Epithelial cell of esophagus (primary cell): Measurements from ENCODE around the gene PPID.

Source experiments
- DNase-seq: peaks from one replicate; pipeline ENCODE4 v3.0.0; 2010; ENCODE audit warnings: low read depth
- H3K4me3 ChIP-seq: 2 replicates; pipeline ENCODE4 v1.5.1; 2011; ENCODE audit warnings: mild to moderate bottlenecking, low read length, control low read depth
- TF ChIP-seq, protein P1 (sequence below): IDR thresholded peaks from 2 replicates; pipeline ENCODE4 v1.5.1; 2011; ENCODE audit warnings: low read depth, mild to moderate bottlenecking, low read length, control low read depth, inconsistent platforms; ENCODE audit not compliant: insufficient read depth; ENCODE audit errors: missing control alignments

PPID gene

DNA sequence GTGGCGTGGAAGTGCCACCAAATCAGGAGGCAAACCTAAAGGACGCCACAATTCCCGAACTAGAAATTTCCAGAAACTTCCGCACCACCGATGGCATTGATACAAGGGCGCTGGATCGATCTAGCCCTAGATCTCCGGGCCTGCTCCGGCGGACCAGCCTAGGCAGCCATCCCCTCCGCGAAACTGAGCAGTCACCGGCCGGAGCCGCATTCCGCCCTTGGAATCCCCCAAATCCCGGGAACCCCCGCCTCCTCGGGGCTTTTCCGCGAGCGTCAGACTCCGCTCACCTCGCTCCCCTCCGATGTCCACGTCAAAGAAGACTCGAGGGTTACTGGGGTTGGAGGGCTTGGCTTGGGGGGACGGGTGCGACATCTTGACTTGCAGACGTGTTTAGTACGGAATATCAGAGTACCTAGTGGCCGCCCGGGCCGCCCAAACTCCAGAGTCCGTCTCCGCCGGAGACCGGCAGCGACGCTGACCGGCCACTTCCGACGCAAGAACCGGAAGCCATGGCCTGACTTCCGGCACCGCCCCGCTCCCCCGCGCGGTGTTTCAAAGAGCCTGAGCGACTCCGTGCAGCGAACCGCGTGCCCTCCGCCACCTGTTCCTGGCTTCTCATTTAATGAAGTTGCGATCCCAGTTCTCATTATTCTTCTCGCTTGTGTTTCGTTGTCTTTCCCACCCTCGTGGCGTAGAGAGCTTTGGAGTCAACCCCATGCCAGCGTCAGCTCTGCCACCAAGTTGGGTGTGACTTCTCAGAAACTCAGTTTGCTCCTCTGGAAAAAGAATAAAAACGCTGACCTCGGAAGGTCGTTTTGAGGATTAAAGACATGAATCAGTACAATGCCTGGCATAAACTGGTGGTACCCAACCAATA lies at the start of gene PPID:
TSS of gene PPID (minus strand) at position 480 of the 877 bp plus-strand sequence. CDS start at position 372, 108 bp downstream.
- TF ChIP-seq, protein P1, sequence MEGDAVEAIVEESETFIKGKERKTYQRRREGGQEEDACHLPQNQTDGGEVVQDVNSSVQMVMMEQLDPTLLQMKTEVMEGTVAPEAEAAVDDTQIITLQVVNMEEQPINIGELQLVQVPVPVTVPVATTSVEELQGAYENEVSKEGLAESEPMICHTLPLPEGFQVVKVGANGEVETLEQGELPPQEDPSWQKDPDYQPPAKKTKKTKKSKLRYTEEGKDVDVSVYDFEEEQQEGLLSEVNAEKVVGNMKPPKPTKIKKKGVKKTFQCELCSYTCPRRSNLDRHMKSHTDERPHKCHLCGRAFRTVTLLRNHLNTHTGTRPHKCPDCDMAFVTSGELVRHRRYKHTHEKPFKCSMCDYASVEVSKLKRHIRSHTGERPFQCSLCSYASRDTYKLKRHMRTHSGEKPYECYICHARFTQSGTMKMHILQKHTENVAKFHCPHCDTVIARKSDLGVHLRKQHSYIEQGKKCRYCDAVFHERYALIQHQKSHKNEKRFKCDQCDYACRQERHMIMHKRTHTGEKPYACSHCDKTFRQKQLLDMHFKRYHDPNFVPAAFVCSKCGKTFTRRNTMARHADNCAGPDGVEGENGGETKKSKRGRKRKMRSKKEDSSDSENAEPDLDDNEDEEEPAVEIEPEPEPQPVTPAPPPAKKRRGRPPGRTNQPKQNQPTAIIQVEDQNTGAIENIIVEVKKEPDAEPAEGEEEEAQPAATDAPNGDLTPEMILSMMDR, result no peak
- peak; percentile 81 for DNase-seq
- H3K4me3 ChIP-seq, result peak within 1 kb of the TSS; percentile 89

DNA sequence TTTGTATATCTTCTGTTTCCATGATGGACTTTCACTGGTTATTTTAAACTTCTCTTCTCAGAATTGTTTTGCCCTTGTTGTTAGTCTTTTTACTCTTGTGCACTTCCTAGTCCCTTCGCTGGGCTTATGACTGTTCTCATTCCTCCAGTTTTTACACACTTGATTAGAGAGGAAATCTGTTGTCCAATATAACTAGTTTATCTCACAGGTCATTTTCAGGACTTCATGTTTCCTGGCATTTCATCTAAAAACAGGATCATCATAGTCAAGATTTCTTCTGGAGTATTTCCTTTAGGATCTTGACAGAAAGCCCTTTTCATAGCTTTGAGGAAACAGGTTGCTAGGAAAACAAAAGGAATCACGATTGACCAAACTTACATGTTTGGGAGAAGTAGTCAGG lies 48.6 kb upstream of the PPID start:
- TF ChIP-seq, protein P1, result no peak
- no peak overlapping the region for H3K4me3 ChIP-seq
- DNase-seq, result no peak

DNA sequence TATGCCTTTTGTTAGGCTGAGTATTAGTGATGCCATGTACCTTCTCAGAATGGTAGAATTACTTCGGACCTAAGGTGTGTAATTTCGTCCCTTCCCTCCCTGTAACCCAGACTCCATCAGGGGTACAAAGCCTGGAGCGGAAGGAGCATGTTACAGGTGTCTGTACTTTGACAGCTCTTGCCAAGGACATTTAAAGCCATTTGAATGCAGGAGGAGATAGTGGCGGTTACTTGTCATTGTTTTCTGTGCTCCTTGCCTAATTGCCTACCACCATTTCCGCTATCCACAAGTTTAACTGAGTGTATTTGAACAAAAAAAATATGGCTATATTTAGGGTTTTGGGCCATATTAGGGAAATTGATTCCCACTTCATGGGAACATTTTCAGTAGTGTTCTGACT lies 47.5 kb upstream of the PPID start:
- H3K4me3 ChIP-seq, result no peak overlapping the region
- DNase-seq, result no peak
- TF ChIP-seq, protein P1, result no peak

DNA sequence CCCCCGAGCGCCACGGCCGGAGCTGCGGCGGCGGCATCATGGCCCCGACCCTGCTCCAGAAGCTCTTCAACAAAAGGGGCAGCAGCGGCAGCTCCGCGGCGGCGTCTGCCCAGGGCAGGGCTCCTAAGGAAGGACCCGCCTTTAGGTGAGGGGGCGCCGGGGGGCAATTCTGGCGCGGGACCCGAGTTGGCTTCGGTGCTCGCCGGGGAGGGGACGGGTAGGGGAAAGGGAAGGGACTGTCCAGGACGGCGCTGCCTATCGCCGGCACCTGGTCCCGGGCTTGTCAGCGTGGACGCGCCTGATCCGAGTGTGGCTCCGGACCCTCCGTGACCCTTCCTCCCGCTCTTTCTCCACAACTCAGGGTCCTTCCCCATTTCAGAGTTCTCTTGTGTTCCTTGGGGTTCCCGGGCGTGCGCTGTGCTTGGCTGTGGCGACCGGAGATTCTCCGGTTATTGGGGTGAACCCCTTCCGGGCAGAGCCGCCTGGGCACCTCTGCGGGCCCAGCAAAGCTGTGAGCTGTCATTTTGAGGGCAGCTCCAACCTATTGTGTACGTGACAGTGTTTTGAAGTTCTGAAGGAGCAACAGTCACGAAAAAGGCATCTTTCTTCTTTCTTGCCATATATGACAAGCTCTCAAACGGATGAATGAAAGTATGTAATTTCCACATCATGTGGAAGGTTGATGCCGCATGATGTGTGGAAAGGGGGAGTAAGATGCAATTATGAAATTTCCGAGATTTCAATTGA lies 46.2 kb upstream of the PPID start:
- peak overlapping the region; percentile 87 for H3K4me3 ChIP-seq
- DNase-seq, result peak; percentile 43
- TF ChIP-seq, protein P1, result no peak

DNA sequence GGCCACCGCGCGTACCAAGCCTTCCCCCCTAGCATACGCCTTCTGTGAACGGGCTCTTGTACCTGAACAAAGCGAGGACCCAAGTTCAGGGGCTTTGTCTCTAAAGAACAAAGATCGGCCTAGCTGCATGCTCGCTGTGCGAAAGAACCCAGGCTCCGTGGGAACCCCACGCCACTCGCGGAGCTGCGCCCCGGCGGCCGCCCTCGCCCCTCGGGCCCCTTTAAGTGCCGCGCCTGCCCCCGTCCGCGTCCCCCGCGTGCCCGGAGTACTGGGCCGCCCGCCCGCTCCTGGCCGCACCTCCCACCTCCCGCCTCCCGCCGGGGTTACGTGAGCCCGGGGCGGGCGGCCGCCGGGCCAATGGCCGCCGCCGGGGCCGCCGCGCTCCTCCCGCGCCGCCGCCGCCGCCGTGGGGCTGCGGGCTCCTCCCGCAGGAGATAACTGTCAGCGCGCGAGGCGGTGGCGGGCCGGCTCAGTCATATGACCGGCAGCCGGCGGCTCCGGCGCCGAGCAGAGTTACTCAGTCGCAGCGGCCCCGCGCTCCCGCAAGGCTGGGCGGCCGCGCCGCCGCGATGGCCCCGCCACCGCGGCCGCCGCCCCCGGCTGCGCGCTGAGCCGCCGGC lies 45.5 kb upstream of the PPID start, which contains the start of gene FNIP2:
TSS of gene FNIP2 (plus strand) at position 472 of the 620 bp plus-strand sequence. CDS start 187 bp downstream, outside the sequence.
- peak; percentile 88 for DNase-seq
- TF ChIP-seq, protein P1, result no peak
- H3K4me3 ChIP-seq, result peak within 1 kb of the TSS; percentile 87

DNA sequence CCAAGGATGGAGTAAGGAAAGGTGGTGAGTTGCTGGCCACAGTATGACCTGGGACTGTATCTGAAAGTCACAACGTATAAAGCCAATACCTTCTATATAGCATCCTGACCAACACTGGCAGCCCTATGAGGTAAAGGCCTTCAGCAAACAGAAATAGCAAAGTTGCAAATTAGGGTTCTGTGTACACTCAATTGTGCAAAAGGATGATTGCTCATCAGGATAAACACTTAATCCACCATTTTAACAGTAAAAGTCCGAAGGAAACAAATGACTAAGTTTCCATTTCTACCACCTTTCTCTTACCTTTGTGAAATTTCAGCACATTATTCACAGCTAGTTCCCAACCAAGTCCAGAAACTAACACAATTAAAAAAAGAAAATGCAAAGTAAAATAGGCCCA lies 44.3 kb upstream of the PPID start:
- DNase-seq, result no peak
- H3K4me3 ChIP-seq, result no peak overlapping the region
- TF ChIP-seq, protein P1, result no peak
